ENCODE measurements around the gene TEX2. TPM values are rescaled to one million over a fixed set of nuclear protein-coding genes. Genes with fewer than 3 reads are reported as not detected.
A peak's percentile ranks its signal among the peaks of the same experiment; 100 is the strongest.
"Not testable (repeated sequence)": the region's sequence is repeated elsewhere in the genome, so short reads cannot be mapped to it uniquely, and the experiment has no call there.

The TEX2 gene
- polyA plus RNA-seq, 1 donor (not counting 4 experiments of a cell fraction or from before 2014, with no cell fraction given): 44.4 TPM

DNA sequence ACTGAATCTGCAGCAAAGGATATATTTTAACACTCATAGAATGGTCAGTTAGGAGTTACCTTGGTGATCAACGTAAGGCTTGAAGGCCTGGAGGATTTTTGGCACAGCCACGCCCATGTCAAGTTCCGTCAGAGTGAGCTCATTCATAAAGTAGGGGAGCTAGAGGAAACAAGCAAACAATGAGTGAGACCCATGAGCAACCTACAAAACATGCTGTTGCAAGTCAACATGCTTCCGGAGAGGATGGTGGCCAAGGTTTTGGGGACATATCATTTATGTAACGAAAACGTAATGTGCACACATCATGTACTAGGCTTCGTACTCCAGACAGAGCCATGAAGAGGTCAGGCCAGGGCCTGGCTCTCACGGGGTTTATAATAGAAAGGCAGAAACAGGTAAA, 92.0 kb downstream of the TEX2 start:
- Histone ChIP-seq H3K4me2 (ENCODE audit: control insufficient read depth, extremely low read depth, insufficient read depth, low read depth, low read length) (peak overlapping the region; percentile 54), H3K79me2 (ENCODE audit: control insufficient read depth, insufficient read depth, low read length) (no peaks in the 10 kb centered on the region), H3K27me3 (ENCODE audit: control insufficient read depth, extremely low read depth, insufficient read depth, low read length) (no peaks in the 10 kb centered on the region), H4K20me1 (ENCODE audit: control insufficient read depth, extremely low read depth, insufficient read depth, low read length) (no peaks in the 10 kb centered on the region), H3K36me3 (ENCODE audit: control insufficient read depth in 2 of 2, extremely low read depth in 1 of 2, insufficient read depth in 2 of 2, low read length in 2 of 2) (peaks cover 26 to 32% of the 10 kb centered on the region in 2 experiments), H3K9me3 (ENCODE audit: control insufficient read depth, low read depth, low read length) (no peaks in the 10 kb centered on the region), H3K4me3 (ENCODE audit: control insufficient read depth in 2 of 3, extremely low read depth in 1 of 3, insufficient read depth in 2 of 3, low read depth in 1 of 3, low read length in 3 of 3) (no peak overlapping the region), H3K9ac (ENCODE audit: control insufficient read depth, extremely low read depth, insufficient read depth, low read length) (no peak overlapping the region), H3K4me1 (ENCODE audit: control insufficient read depth, extremely low read depth, insufficient read depth, low read length) (peaks cover 10% of the 10 kb centered on the region), H3K9me1 (ENCODE audit: control insufficient read depth, extremely low read depth, insufficient read depth, low read length) (no peaks in the 10 kb centered on the region), H3K27ac (ENCODE audit: control insufficient read depth, insufficient read depth, low read length) (peak overlapping the region; percentile 54), H2AFZ (ENCODE audit: control insufficient read depth, low read length) (no peak overlapping the region)
- dilution Hi-C loops (cut with MboI; ENCODE audit: extremely low pct_ligation_motif_present, low sequenced_read_pairs): no loop called here
- TF ChIP-seq, protein P1, sequence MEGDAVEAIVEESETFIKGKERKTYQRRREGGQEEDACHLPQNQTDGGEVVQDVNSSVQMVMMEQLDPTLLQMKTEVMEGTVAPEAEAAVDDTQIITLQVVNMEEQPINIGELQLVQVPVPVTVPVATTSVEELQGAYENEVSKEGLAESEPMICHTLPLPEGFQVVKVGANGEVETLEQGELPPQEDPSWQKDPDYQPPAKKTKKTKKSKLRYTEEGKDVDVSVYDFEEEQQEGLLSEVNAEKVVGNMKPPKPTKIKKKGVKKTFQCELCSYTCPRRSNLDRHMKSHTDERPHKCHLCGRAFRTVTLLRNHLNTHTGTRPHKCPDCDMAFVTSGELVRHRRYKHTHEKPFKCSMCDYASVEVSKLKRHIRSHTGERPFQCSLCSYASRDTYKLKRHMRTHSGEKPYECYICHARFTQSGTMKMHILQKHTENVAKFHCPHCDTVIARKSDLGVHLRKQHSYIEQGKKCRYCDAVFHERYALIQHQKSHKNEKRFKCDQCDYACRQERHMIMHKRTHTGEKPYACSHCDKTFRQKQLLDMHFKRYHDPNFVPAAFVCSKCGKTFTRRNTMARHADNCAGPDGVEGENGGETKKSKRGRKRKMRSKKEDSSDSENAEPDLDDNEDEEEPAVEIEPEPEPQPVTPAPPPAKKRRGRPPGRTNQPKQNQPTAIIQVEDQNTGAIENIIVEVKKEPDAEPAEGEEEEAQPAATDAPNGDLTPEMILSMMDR (optimal IDR thresholded peaks at IDR 0.05 in 1 of 3, IDR thresholded peaks at IDR 0.05 in 1 of 3, conservative IDR thresholded peaks at IDR 0.05 in 1 of 3; ENCODE audit: extremely low read depth in 1 of 3, insufficient read depth in 2 of 3, low read length in 3 of 3): no peak
- no peak for TF ChIP-seq EZH2 (IDR thresholded peaks at IDR 0.05; ENCODE audit: low read length)
- peak; percentile 42 for DNase-seq (ENCODE audit: low read depth, low spot score)
- peak; percentile 53 for FAIRE-seq

DNA sequence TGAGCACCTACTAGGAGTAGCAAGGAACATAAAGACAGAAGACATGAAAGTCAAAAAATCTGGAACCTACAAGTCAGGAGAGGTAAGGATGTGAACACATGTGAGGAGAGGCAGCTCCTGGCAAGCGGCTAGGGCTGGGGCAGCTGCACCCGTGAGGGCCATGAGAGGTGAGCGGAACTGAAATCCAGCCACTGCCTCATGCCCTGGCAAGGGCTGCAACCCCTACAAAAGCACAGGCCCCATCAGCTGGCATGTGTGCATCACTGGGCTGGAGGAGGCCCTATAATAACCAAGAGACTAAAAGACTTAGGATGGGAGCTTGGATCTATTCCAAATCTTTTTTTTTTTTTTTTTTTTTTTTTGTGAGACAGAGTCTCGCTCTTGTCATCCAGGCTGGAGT, 92.8 kb downstream of the TEX2 start:
- FAIRE-seq (no peak), DNase-seq (ENCODE audit: low read depth, low spot score) (no peak)
- Histone ChIP-seq H3K9ac (ENCODE audit: control insufficient read depth, extremely low read depth, insufficient read depth, low read length) (no peak overlapping the region), H3K27ac (ENCODE audit: control insufficient read depth, insufficient read depth, low read length) (no peak overlapping the region), H4K20me1 (ENCODE audit: control insufficient read depth, extremely low read depth, insufficient read depth, low read length) (no peaks in the 10 kb centered on the region), H2AFZ (ENCODE audit: control insufficient read depth, low read length) (no peak overlapping the region), H3K9me1 (ENCODE audit: control insufficient read depth, extremely low read depth, insufficient read depth, low read length) (no peaks in the 10 kb centered on the region), H3K4me1 (ENCODE audit: control insufficient read depth, extremely low read depth, insufficient read depth, low read length) (peaks cover 10% of the 10 kb centered on the region), H3K4me2 (ENCODE audit: control insufficient read depth, extremely low read depth, insufficient read depth, low read depth, low read length) (no peak overlapping the region), H3K79me2 (ENCODE audit: control insufficient read depth, insufficient read depth, low read length) (no peaks in the 10 kb centered on the region), H3K4me3 (ENCODE audit: control insufficient read depth in 2 of 3, extremely low read depth in 1 of 3, insufficient read depth in 2 of 3, low read depth in 1 of 3, low read length in 3 of 3) (no peak overlapping the region), H3K27me3 (ENCODE audit: control insufficient read depth, extremely low read depth, insufficient read depth, low read length) (no peaks in the 10 kb centered on the region), H3K9me3 (ENCODE audit: control insufficient read depth, low read depth, low read length) (no peaks in the 10 kb centered on the region), H3K36me3 (ENCODE audit: control insufficient read depth in 2 of 2, extremely low read depth in 1 of 2, insufficient read depth in 2 of 2, low read length in 2 of 2) (peaks cover 20 to 30% of the 10 kb centered on the region in 2 experiments)
- TF ChIP-seq, protein P1 (optimal IDR thresholded peaks at IDR 0.05 in 1 of 3, IDR thresholded peaks at IDR 0.05 in 1 of 3, conservative IDR thresholded peaks at IDR 0.05 in 1 of 3; ENCODE audit: extremely low read depth in 1 of 3, insufficient read depth in 2 of 3, low read length in 3 of 3): no peak
- TF ChIP-seq EZH2 (IDR thresholded peaks at IDR 0.05; ENCODE audit: low read length): no peak
- dilution Hi-C loops (cut with MboI; ENCODE audit: extremely low pct_ligation_motif_present, low sequenced_read_pairs): no loop called here

DNA sequence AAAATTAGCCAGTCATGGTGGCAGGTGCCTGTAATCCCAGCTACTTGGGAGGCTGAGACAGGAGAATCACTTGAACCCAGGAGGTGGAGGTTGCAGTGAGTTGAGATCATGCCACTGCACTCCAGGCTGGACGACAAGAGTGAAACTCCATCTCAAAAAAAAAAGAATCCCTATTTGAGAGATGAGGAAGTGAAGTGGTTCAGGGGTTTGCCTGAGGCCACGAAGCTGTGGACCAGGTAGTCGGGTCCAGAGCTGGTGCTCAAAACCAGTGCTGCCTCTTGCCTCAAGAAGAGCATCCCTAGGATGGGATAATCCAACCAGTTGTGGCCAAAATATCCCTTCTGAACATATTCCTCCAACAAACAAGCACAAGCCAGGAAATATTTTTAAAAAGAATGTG, 95.4 kb downstream of the TEX2 start:
- dilution Hi-C loops (cut with MboI; ENCODE audit: extremely low pct_ligation_motif_present, low sequenced_read_pairs); H3K9me3 ChIP-seq (ENCODE audit: control insufficient read depth, low read depth, low read length); H3K27me3 ChIP-seq (ENCODE audit: control insufficient read depth, extremely low read depth, insufficient read depth, low read length); H4K20me1 ChIP-seq (ENCODE audit: control insufficient read depth, extremely low read depth, insufficient read depth, low read length); H3K9me1 ChIP-seq (ENCODE audit: control insufficient read depth, extremely low read depth, insufficient read depth, low read length); H3K4me2 ChIP-seq (ENCODE audit: control insufficient read depth, extremely low read depth, insufficient read depth, low read depth, low read length); H2AFZ ChIP-seq (ENCODE audit: control insufficient read depth, low read length); FAIRE-seq; DNase-seq (ENCODE audit: low read depth, low spot score); H3K27ac ChIP-seq (ENCODE audit: control insufficient read depth, insufficient read depth, low read length); H3K4me3 ChIP-seq (ENCODE audit: control insufficient read depth in 2 of 3, extremely low read depth in 1 of 3, insufficient read depth in 2 of 3, low read depth in 1 of 3, low read length in 3 of 3); H3K79me2 ChIP-seq (ENCODE audit: control insufficient read depth, insufficient read depth, low read length); H3K9ac ChIP-seq (ENCODE audit: control insufficient read depth, extremely low read depth, insufficient read depth, low read length): not testable (repeated sequence)
- Histone ChIP-seq H3K36me3 (ENCODE audit: control insufficient read depth in 2 of 2, extremely low read depth in 1 of 2, insufficient read depth in 2 of 2, low read length in 2 of 2) (peaks cover 21 to 23% of the 10 kb centered on the region in 2 experiments), H3K4me1 (ENCODE audit: control insufficient read depth, extremely low read depth, insufficient read depth, low read length) (peaks cover 10% of the 10 kb centered on the region)

Data from keratinocyte (primary cell).